ENCODE data around the gene RGL2. TPM values are rescaled to one million over a fixed set of nuclear protein-coding genes. Genes with fewer than 3 reads are reported as not detected.

RGL2 gene
- total and polyA plus RNA-seq, 2 of the 13 experiments (the other 11 are each of a cell fraction or from before 2014, with no cell fraction given), result 22.9 to 47.4 TPM

DNA sequence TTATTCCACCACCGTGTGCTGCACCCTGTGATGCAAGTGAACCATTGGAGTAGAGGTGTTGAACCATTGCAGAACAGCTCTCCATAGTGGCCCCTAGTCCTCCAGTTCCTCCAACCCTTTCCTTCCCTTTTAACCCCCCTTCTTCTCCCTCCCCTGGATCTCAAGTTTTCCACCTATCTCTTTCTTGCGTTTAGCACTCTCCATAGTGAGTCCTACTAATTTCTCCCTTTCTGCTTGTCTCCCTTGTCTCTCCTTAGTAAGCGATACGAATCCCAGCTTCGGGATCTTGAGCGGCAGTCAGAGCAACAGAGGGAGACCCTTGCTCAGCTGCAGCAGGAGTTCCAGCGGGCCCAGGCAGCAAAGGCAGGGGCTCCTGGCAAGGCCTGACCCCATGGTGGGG, 8.3 kb downstream of the RGL2 start:
- H3K9ac ChIP-seq (ENCODE audit: insufficient read depth, low read depth, low read length), result peak overlapping the region; percentile 92
- no peak for FAIRE-seq
- H3K36me3 ChIP-seq (replicated peaks in 1 of 2; ENCODE audit: control insufficient read depth in 1 of 2, insufficient read depth in 2 of 2, low read length in 2 of 2), result peaks cover 14 to 42% of the 10 kb centered on the region in 2 experiments
- H3K27ac ChIP-seq (ENCODE audit: extremely low read length, insufficient read depth, low read length), result peak overlapping the region; percentile 56
- peak overlapping the region; percentile 99 for H3K4me2 ChIP-seq (ENCODE audit: low read depth, low read length)
- no peak overlapping the region for H2AFZ ChIP-seq (ENCODE audit: low read length)
- ChIA-PET CTCF (ENCODE audit: low intra/inter-chr PET ratio, low total read pairs) (interaction anchor here (1.4 kb wide), 1 partner anchor 9 kb away, joined by 3 read pairs; no protein-coding TSS in a partner anchor), POLR2A (interaction anchor here (0.7 to 3.4 kb wide), 5 partner anchors 9 to 42 kb away, joined by 3 to 34 read pairs (median 14); partner anchors contain the start of genes B3GALT4, RGL2, RPS18 and VPS52)
- peaks cover 27% of the 10 kb centered on the region for H3K79me2 ChIP-seq (ENCODE audit: insufficient read depth, low read length)
- H3K4me1 ChIP-seq (ENCODE audit: insufficient read depth, low read length), result peaks cover 22% of the 10 kb centered on the region
- DNase-seq (ENCODE audit: low spot score), result no peak
- no peaks in the 10 kb centered on the region; a peak in 1 of 5 replicates for H3K27me3 ChIP-seq (ENCODE audit: control insufficient read depth in 1 of 2, insufficient read depth in 2 of 2, low read length in 2 of 2)
- no TSS peak for BruUV-seq (replicated peaks)
- no peak for ATAC-seq
- in situ Hi-C loops (cut with HindIII; ENCODE audit: extremely low pct_ligation_motif_present, low pct_unique_long_range_greater_than_20kb), result loop anchor here (25.0 kb wide), 1 partner anchor 122 kb away; the partner anchor contains the start of genes CUTA, PHF1 and SYNGAP1
- H3K9me3 ChIP-seq (ENCODE audit: low read length), result no peaks in the 10 kb centered on the region
- intact Hi-C loops (cut with micrococcal nuclease; ENCODE audit: unreplicated experiment), result no loop called here
- peak overlapping the region; percentile 73 to 96 (median 94) for H3K4me3 ChIP-seq (replicated peaks in 1 of 3; ENCODE audit: insufficient read depth in 1 of 3, low read depth in 2 of 3, low read length in 3 of 3)
- H4K20me1 ChIP-seq (ENCODE audit: insufficient read depth, low read length), result no peaks in the 10 kb centered on the region
- WGBS (ENCODE audit: low lambda C conversion rate), result 80% methylated on average over 7 of the region's 7 CpGs
- no peak for TF ChIP-seq PHF5A (CRISPR knock-in tag; IDR thresholded peaks at IDR 0.05; ENCODE audit: low read depth, unreplicated experiment)
- TF ChIP-seq ZNF354B (CRISPR knock-in tag; IDR thresholded peaks at IDR 0.05), result no peak
- TF ChIP-seq ZNF777 (CRISPR knock-in tag; IDR thresholded peaks at IDR 0.05), result no peak
- no peak for TF ChIP-seq SOX6 (IDR thresholded peaks at IDR 0.05)
- no peak for TF ChIP-seq SOX6 (CRISPR knock-in tag; IDR thresholded peaks at IDR 0.05)
- no peak for TF ChIP-seq FLYWCH1 (CRISPR knock-in tag; IDR thresholded peaks at IDR 0.05)
- TF ChIP-seq RXRA (CRISPR knock-in tag; IDR thresholded peaks at IDR 0.05), result no peak
- TF ChIP-seq ARID5B (CRISPR knock-in tag; IDR thresholded peaks at IDR 0.05), result no peak
- TF ChIP-seq SMARCC2 (IDR thresholded peaks at IDR 0.05), result no peak
- no peak for TF ChIP-seq ZBTB49 (CRISPR knock-in tag; IDR thresholded peaks at IDR 0.05; ENCODE audit: borderline replicate concordance)
- no peak for TF ChIP-seq PITX1 (CRISPR knock-in tag; IDR thresholded peaks at IDR 0.05)
- no peak for TF ChIP-seq ZNF616 (CRISPR knock-in tag; IDR thresholded peaks at IDR 0.05; ENCODE audit: low read depth)
- no peak for TF ChIP-seq PHB2 (IDR thresholded peaks at IDR 0.05; ENCODE audit: partially characterized antibody)
- no peak for TF ChIP-seq ZNF850 (CRISPR knock-in tag; conservative IDR thresholded peaks at IDR 0.05)
- TF ChIP-seq, protein P1, sequence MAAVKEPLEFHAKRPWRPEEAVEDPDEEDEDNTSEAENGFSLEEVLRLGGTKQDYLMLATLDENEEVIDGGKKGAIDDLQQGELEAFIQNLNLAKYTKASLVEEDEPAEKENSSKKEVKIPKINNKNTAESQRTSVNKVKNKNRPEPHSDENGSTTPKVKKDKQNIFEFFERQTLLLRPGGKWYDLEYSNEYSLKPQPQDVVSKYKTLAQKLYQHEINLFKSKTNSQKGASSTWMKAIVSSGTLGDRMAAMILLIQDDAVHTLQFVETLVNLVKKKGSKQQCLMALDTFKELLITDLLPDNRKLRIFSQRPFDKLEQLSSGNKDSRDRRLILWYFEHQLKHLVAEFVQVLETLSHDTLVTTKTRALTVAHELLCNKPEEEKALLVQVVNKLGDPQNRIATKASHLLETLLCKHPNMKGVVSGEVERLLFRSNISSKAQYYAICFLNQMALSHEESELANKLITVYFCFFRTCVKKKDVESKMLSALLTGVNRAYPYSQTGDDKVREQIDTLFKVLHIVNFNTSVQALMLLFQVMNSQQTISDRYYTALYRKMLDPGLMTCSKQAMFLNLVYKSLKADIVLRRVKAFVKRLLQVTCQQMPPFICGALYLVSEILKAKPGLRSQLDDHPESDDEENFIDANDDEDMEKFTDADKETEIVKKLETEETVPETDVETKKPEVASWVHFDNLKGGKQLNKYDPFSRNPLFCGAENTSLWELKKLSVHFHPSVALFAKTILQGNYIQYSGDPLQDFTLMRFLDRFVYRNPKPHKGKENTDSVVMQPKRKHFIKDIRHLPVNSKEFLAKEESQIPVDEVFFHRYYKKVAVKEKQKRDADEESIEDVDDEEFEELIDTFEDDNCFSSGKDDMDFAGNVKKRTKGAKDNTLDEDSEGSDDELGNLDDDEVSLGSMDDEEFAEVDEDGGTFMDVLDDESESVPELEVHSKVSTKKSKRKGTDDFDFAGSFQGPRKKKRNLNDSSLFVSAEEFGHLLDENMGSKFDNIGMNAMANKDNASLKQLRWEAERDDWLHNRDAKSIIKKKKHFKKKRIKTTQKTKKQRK (IDR thresholded peaks at IDR 0.05; ENCODE audit: low read length), result no peak
- no peak for TF ChIP-seq SMAD1 (CRISPR knock-in tag; IDR thresholded peaks at IDR 0.05; ENCODE audit: borderline replicate concordance, low read depth)

Measured in HepG2 (cell line).